Measurements from ENCODE around the gene MYLK2. TPM values are rescaled to one million over a fixed set of nuclear protein-coding genes. Genes with fewer than 3 reads are reported as not detected.

Gene MYLK2
- total and polyA plus RNA-seq, 10 of the 15 experiments (the other 5 are each of a cell fraction or from before 2014, with no cell fraction given), result 0.04 to 0.67 (median 0.18) TPM; not detected in 1

DNA sequence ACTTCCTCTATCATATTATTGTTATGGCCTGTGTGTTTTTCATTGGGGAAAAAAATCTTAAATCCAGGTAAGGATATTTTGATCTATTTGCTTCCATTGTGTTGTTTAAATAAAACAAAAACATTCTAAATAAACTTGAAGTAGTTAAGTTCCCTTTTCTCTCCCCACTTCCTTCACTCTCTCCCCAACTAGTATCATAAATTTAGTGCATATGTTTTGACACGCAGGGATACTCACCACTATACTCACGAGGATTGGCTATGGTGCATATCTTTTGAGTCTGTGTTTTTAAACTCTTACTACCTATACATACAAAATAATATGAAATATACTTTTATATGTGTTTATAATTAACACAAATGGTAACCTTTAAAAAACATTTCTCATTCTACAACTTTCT, 56.5 kb downstream of the MYLK2 start:
- Histone ChIP-seq H3K4me3 (no peak overlapping the region), H3K4me1 (ENCODE audit: control insufficient read depth, insufficient read depth, low read length) (peaks cover 8% of the 10 kb centered on the region), H3K36me3 (ENCODE audit: control insufficient read depth in 2 of 2, insufficient read depth in 2 of 2, low read length in 1 of 2) (no peaks in the 10 kb centered on the region), H3K9me3 (replicated peaks; ENCODE audit: control insufficient read depth, insufficient read depth, low read length) (no peaks in the 10 kb centered on the region; the same call in 2 of the 3 replicates), H2AFZ (ENCODE audit: control insufficient read depth, low read depth, low read length) (no peak overlapping the region), H3K4me2 (ENCODE audit: control insufficient read depth, insufficient read depth) (no peak overlapping the region), H3K79me2 (ENCODE audit: control insufficient read depth, insufficient read depth, low read length) (no peaks in the 10 kb centered on the region), H3K27ac (ENCODE audit: control insufficient read depth, insufficient read depth) (no peak overlapping the region), H3K9ac (ENCODE audit: control insufficient read depth, insufficient read depth, low read length) (no peak overlapping the region), H4K20me1 (ENCODE audit: control insufficient read depth, insufficient read depth) (no peaks in the 10 kb centered on the region), H3K27me3 (replicated peaks in 1 of 2; ENCODE audit: control insufficient read depth in 2 of 2, insufficient read depth in 2 of 2, low read length in 1 of 2) (peaks cover 0 to 6% of the 10 kb centered on the region in 2 experiments; a peak in 2 of 4 replicates)
- POLR2A ChIA-PET, result no interaction called here
- SMC1A ChIA-PET (ENCODE audit: uncharacterized antibody, unreplicated experiment), result no interaction called here
- ATAC-seq, result no peak
- TF ChIP-seq NFYB (IDR thresholded peaks at IDR 0.05; ENCODE audit: insufficient read depth, low read depth, low read length) (no peak), CREB1 (IDR thresholded peaks at IDR 0.05; ENCODE audit: low read depth) (no peak), NR2C2 (IDR thresholded peaks at IDR 0.05; ENCODE audit: borderline replicate concordance, control insufficient read depth, insufficient read length, low read depth) (no peak), ZNF384 (IDR thresholded peaks at IDR 0.05; ENCODE audit: borderline replicate concordance, low read depth, low read length) (no peak), KDM1A (IDR thresholded peaks at IDR 0.05; ENCODE audit: borderline replicate concordance) (no peak), DPF2 (IDR thresholded peaks at IDR 0.05) (no peak), KAT2A (conservative IDR thresholded peaks at IDR 0.05; ENCODE audit: control insufficient read depth, low read depth, low read length) (no peak), JUND (IDR thresholded peaks at IDR 0.05; ENCODE audit: low read depth, low read length) (no peak), TARDBP (IDR thresholded peaks at IDR 0.05; ENCODE audit: borderline replicate concordance) (no peak), NFIC (IDR thresholded peaks at IDR 0.05; ENCODE audit: low read depth, low read length) (no peak), MYB (IDR thresholded peaks at IDR 0.05; ENCODE audit: borderline replicate concordance, low read depth, low read length) (no peak), ESRRA (IDR thresholded peaks at IDR 0.05; ENCODE audit: low read length) (no peak), NFXL1 (IDR thresholded peaks at IDR 0.05; ENCODE audit: borderline replicate concordance) (no peak), HDGF (IDR thresholded peaks at IDR 0.05) (no peak), SREBF1 (IDR thresholded peaks at IDR 0.05; ENCODE audit: low read length) (no peak)
- TF ChIP-seq, protein P1, sequence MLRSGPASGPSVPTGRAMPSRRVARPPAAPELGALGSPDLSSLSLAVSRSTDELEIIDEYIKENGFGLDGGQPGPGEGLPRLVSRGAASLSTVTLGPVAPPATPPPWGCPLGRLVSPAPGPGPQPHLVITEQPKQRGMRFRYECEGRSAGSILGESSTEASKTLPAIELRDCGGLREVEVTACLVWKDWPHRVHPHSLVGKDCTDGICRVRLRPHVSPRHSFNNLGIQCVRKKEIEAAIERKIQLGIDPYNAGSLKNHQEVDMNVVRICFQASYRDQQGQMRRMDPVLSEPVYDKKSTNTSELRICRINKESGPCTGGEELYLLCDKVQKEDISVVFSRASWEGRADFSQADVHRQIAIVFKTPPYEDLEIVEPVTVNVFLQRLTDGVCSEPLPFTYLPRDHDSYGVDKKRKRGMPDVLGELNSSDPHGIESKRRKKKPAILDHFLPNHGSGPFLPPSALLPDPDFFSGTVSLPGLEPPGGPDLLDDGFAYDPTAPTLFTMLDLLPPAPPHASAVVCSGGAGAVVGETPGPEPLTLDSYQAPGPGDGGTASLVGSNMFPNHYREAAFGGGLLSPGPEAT (IDR thresholded peaks at IDR 0.05; ENCODE audit: low read depth), result no peak
- TF ChIP-seq, protein P2, sequence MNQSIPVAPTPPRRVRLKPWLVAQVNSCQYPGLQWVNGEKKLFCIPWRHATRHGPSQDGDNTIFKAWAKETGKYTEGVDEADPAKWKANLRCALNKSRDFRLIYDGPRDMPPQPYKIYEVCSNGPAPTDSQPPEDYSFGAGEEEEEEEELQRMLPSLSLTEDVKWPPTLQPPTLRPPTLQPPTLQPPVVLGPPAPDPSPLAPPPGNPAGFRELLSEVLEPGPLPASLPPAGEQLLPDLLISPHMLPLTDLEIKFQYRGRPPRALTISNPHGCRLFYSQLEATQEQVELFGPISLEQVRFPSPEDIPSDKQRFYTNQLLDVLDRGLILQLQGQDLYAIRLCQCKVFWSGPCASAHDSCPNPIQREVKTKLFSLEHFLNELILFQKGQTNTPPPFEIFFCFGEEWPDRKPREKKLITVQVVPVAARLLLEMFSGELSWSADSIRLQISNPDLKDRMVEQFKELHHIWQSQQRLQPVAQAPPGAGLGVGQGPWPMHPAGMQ (IDR thresholded peaks at IDR 0.05; ENCODE audit: borderline replicate concordance), result no peak
- TF ChIP-seq, protein P3, sequence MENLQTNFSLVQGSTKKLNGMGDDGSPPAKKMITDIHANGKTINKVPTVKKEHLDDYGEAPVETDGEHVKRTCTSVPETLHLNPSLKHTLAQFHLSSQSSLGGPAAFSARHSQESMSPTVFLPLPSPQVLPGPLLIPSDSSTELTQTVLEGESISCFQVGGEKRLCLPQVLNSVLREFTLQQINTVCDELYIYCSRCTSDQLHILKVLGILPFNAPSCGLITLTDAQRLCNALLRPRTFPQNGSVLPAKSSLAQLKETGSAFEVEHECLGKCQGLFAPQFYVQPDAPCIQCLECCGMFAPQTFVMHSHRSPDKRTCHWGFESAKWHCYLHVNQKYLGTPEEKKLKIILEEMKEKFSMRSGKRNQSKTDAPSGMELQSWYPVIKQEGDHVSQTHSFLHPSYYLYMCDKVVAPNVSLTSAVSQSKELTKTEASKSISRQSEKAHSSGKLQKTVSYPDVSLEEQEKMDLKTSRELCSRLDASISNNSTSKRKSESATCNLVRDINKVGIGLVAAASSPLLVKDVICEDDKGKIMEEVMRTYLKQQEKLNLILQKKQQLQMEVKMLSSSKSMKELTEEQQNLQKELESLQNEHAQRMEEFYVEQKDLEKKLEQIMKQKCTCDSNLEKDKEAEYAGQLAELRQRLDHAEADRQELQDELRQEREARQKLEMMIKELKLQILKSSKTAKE (IDR thresholded peaks at IDR 0.05; ENCODE audit: low read depth, poor library complexity, severe bottlenecking), result no peak
- intact Hi-C loops (cut with micrococcal nuclease; ENCODE audit: unreplicated experiment) (no loop called here), in situ Hi-C loops (cut with MboI) (no loop called here)
- 2% methylated on average over 2 of the region's 2 CpGs for WGBS (ENCODE audit: insufficient coverage, insufficient replicate concordance, low lambda C conversion rate, missing lambda C conversion rate)
- RAD21 ChIA-PET (ENCODE audit: unreplicated experiment), result no interaction called here
- FAIRE-seq, result no peak
- CTCF ChIA-PET, result no interaction called here
- no peak for DNase-seq (ENCODE audit: low read depth, low spot score)
- BruUV-seq (replicated peaks), result no TSS peak

Data from GM12878 (cell line).